Neuronal stem cell (in vitro differentiated cells): ENCODE measurements around the gene MPZL1. TPM values are rescaled to one million over a fixed set of nuclear protein-coding genes. Genes with fewer than 3 reads are reported as not detected.

Experiments
- DNase-seq: peaks from one replicate; pipeline ENCODE4 v3.0.0-alpha.2; 2013; ENCODE audit warnings: low spot score
- H2AFZ ChIP-seq: one replicate; pipeline ENCODE4 v1.6.1; 2013; ENCODE audit warnings: mild to moderate bottlenecking, low read length, inconsistent platforms
- H2AK5ac ChIP-seq: 2 replicates; pipeline ENCODE4 v1.6.1; 2013; ENCODE audit warnings: low read depth, mild to moderate bottlenecking, inconsistent platforms, low read length, moderate library complexity, mixed read lengths
- H2BK120ac ChIP-seq: 2 replicates; pipeline ENCODE4 v1.6.1; 2013; ENCODE audit warnings: low read depth, mild to moderate bottlenecking, inconsistent platforms, low read length, moderate library complexity, mixed read lengths
- H2BK12ac ChIP-seq: one replicate; pipeline ENCODE4 v1.6.1; 2013; ENCODE audit warnings: low read length, inconsistent platforms
- H2BK15ac ChIP-seq: 2 replicates; pipeline ENCODE4 v1.6.1; 2013; ENCODE audit warnings: mild to moderate bottlenecking, low read length, inconsistent platforms, mixed read lengths
- H2BK5ac ChIP-seq: one replicate; pipeline ENCODE4 v1.6.1; 2013; ENCODE audit warnings: inconsistent platforms, mild to moderate bottlenecking, low read length, moderate library complexity
- H3K14ac ChIP-seq: one replicate; pipeline ENCODE4 v1.6.1; 2013; ENCODE audit warnings: low read length, inconsistent platforms
- H3K18ac ChIP-seq: 2 replicates; pipeline ENCODE4 v1.6.1; 2013; ENCODE audit warnings: low read length, inconsistent platforms
- H3K23ac ChIP-seq: 2 replicates; pipeline ENCODE4 v1.6.1; 2013; ENCODE audit warnings: low read depth, mild to moderate bottlenecking, mixed read lengths, low read length, inconsistent platforms; ENCODE audit not compliant: poor library complexity
- H3K27ac ChIP-seq: replicated peaks from 3 replicates; pipeline ENCODE4 v1.5.1; 2013; ENCODE audit warnings: low read length, inconsistent platforms
- H3K27me3 ChIP-seq, 3 experiments: 2 replicates each; pipeline ENCODE4 v1.6.1; 2013; ENCODE audit warnings: low read length in 3 of 3, mild to moderate bottlenecking in 2 of 3, inconsistent platforms in 1 of 3, low read depth in 1 of 3, mixed read lengths in 1 of 3, moderate library complexity in 1 of 3; ENCODE audit not compliant: control insufficient read depth in 3 of 3, insufficient read depth in 3 of 3
- H3K36me3 ChIP-seq, 2 donors: replicated peaks in 1 of 2; 2 replicates each; pipeline ENCODE4 v1.6.1; 2013; ENCODE audit warnings: low read length in 2 of 2; ENCODE audit not compliant: control insufficient read depth in 2 of 2, insufficient read depth in 2 of 2
- H3K4ac ChIP-seq: 2 replicates; pipeline ENCODE4 v1.6.1; 2013; ENCODE audit warnings: inconsistent platforms, mild to moderate bottlenecking, low read length, moderate library complexity
- H3K4me1 ChIP-seq, 2 donors: 1 replicate in 1 of 2; 2 replicates in 1 of 2; pipeline ENCODE4 v1.6.1; 2013; ENCODE audit warnings: low read length in 2 of 2, low read depth in 1 of 2; ENCODE audit not compliant: control insufficient read depth in 2 of 2, insufficient read depth in 1 of 2
- H3K4me2 ChIP-seq: one replicate; pipeline ENCODE4 v1.6.1; 2013; ENCODE audit warnings: mild to moderate bottlenecking, low read length, inconsistent platforms; ENCODE audit not compliant: insufficient read depth, poor library complexity, severe bottlenecking
- H3K4me3 ChIP-seq, 2 donors: 2 replicates each; pipeline ENCODE4 v1.5.1; 2013; ENCODE audit warnings: low read length in 2 of 2, mild to moderate bottlenecking in 2 of 2, inconsistent platforms in 1 of 2, moderate library complexity in 1 of 2
- H3K79me1 ChIP-seq: one replicate; pipeline ENCODE4 v1.6.1; 2013; ENCODE audit warnings: low read depth, mild to moderate bottlenecking, inconsistent platforms, low read length, moderate library complexity
- H3K9ac ChIP-seq: one replicate; pipeline ENCODE4 v1.6.1; 2013; ENCODE audit warnings: mild to moderate bottlenecking, low read depth, low read length, inconsistent platforms; ENCODE audit not compliant: poor library complexity
- H3K9me3 ChIP-seq, 2 donors: replicated peaks in 1 of 2; 2 replicates each; pipeline versions ENCODE3 to v1.6.1; 2013; ENCODE audit warnings: low read length in 2 of 2, mild to moderate bottlenecking in 2 of 2, inconsistent platforms in 1 of 2, low read depth in 1 of 2, mixed read lengths in 1 of 2, moderate library complexity in 1 of 2; ENCODE audit not compliant: control insufficient read depth in 2 of 2, insufficient read depth in 1 of 2
- H4K8ac ChIP-seq: one replicate; pipeline ENCODE4 v1.6.1; 2013; ENCODE audit warnings: low read depth, mild to moderate bottlenecking, inconsistent platforms, low read length, moderate library complexity
- H4K91ac ChIP-seq: one replicate; pipeline ENCODE4 v1.6.1; 2013; ENCODE audit warnings: low read length, low read depth, mild to moderate bottlenecking, inconsistent platforms; ENCODE audit not compliant: poor library complexity
- WGBS, 2 donors: extraction: QIAGEN DNeasy Blood & Tissue Kit; methylation state at CpG; one replicate each; pipeline ENCODE4 v1.1.7; 2013; ENCODE audit warnings: missing lambda C conversion rate in 2 of 2, mixed read lengths in 1 of 2; ENCODE audit not compliant: insufficient read length in 2 of 2, insufficient replicate concordance in 1 of 2; ENCODE audit errors: extremely low coverage in 2 of 2; 5-methylcytosine and 5-hydroxymethylcytosine counted together
- polyA plus RNA-seq, 2 experiments: library from polyadenylated mRNA; stranded (reverse); fragments of 200-250 nt; gene quantifications; one replicate each; pipeline ENCODE4 v1.2.3, GENCODE V29; 2013

MPZL1 gene
- 78.4 TPM for polyA plus RNA-seq (2013, experiment 1 of 2)
- 81.9 TPM for polyA plus RNA-seq (2013, experiment 2 of 2)

DNA sequence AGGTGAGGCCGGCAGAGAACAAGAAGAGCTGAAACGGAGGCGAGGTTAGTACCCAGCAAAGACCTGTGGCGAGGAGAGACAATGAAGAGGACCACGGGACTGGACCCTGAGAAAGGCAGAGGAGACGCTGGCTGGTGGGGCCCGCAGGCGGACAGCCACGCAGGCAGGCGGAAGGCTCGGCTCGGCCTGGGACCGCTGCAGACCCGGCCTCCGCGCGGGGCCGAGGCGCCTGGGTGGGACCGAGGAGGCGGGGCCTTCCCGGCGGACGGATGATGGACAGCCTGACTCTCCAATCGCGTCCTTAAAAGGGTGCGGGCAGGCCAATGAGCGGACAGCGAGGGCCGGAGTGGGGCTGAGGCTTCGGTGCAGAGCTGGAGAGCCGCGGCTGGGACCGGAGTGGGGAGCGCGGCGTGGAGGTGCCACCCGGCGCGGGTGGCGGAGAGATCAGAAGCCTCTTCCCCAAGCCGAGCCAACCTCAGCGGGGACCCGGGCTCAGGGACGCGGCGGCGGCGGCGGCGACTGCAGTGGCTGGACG is at the start of gene MPZL1:
Gene MPZL1, plus strand, starts transcription at position 366 of the 535 bp plus-strand sequence. CDS start 170 bp downstream, outside the sequence.
- peaks cover 3% of the 10 kb centered on the region for H3K79me1 ChIP-seq
- H2AFZ ChIP-seq = peak within 1 kb of the TSS; percentile 97
- no peak within 1 kb of the TSS for H2BK12ac ChIP-seq
- WGBS, 2 donors = no CpG with 5 or more reads among the region's 52 CpGs
- H3K4me3 ChIP-seq = peak within 1 kb of the TSS; percentile 82 to 95
- H4K91ac ChIP-seq = peak within 1 kb of the TSS; percentile 28
- peaks cover 0 to 8% of the 10 kb centered on the region in 2 donors for H3K36me3 ChIP-seq
- no peaks in the 10 kb centered on the region for H3K27me3 ChIP-seq
- H3K18ac ChIP-seq = peak within 1 kb of the TSS; percentile 99
- H3K23ac ChIP-seq = peak within 1 kb of the TSS; percentile 92
- H3K4me2 ChIP-seq = peak within 1 kb of the TSS; percentile 54
- peak within 1 kb of the TSS; percentile 43 for H3K27ac ChIP-seq
- peak within 1 kb of the TSS; percentile 75 for H2BK120ac ChIP-seq
- H4K8ac ChIP-seq = no peak within 1 kb of the TSS
- H2BK15ac ChIP-seq = peak within 1 kb of the TSS; percentile 15
- H2BK5ac ChIP-seq = peak within 1 kb of the TSS; percentile 72
- H3K9me3 ChIP-seq = no peaks in the 10 kb centered on the region
- peak within 1 kb of the TSS; percentile 93 for H3K9ac ChIP-seq
- peak within 1 kb of the TSS; percentile 95 for H3K14ac ChIP-seq
- H2AK5ac ChIP-seq = peak within 1 kb of the TSS; percentile 48
- H3K4me1 ChIP-seq = peaks cover 0 to 6% of the 10 kb centered on the region in 2 donors
- DNase-seq = peak; percentile 93
- no peak within 1 kb of the TSS for H3K4ac ChIP-seq

- no peak overlapping the region for H3K4me3 ChIP-seq
- H4K8ac ChIP-seq = no peak overlapping the region
- no peak overlapping the region for H3K27ac ChIP-seq
- no peak overlapping the region for H3K4me2 ChIP-seq
- no peak overlapping the region for H2BK12ac ChIP-seq
- H2AFZ ChIP-seq = no peak overlapping the region
- WGBS, 2 donors = no CpG with 5 or more reads among the region's 4 CpGs
- H4K91ac ChIP-seq = no peak overlapping the region
- H2BK120ac ChIP-seq = no peak overlapping the region
- no peak overlapping the region for H2AK5ac ChIP-seq
- H3K36me3 ChIP-seq = no peaks in the 10 kb centered on the region
- H3K23ac ChIP-seq = no peak overlapping the region
- no peak overlapping the region for H3K14ac ChIP-seq
- H3K4ac ChIP-seq = no peak overlapping the region
- no peak overlapping the region for H2BK5ac ChIP-seq
- H3K27me3 ChIP-seq = peaks cover 0 to 2% (median 0%) of the 10 kb centered on the region in 3 experiments
- peaks cover 0 to 5% of the 10 kb centered on the region in 2 donors for H3K4me1 ChIP-seq
- H2BK15ac ChIP-seq = no peak overlapping the region
- no peaks in the 10 kb centered on the region for H3K79me1 ChIP-seq
- no peaks in the 10 kb centered on the region for H3K9me3 ChIP-seq
- H3K18ac ChIP-seq = no peak overlapping the region
- H3K9ac ChIP-seq = no peak overlapping the region
- DNase-seq = no peak
Measured at GRCh38 chr1:167672831-167673230, 49.0 kb upstream of the MPZL1 start.

- DNase-seq = no peak
- H4K91ac ChIP-seq = no peak overlapping the region
- peaks cover 0 to 2% (median 0%) of the 10 kb centered on the region in 3 experiments for H3K27me3 ChIP-seq
- H4K8ac ChIP-seq = no peak overlapping the region
- H3K79me1 ChIP-seq = no peaks in the 10 kb centered on the region
- H3K23ac ChIP-seq = no peak overlapping the region
- no peak overlapping the region for H3K14ac ChIP-seq
- no peak overlapping the region for H2AK5ac ChIP-seq
- H2AFZ ChIP-seq = no peak overlapping the region
- no peak overlapping the region for H3K27ac ChIP-seq
- WGBS, 2 donors = no CpG with 5 or more reads among the region's 4 CpGs
- H2BK5ac ChIP-seq = no peak overlapping the region
- no peaks in the 10 kb centered on the region for H3K36me3 ChIP-seq
- no peak overlapping the region for H3K18ac ChIP-seq
- no peak overlapping the region for H3K9ac ChIP-seq
- H3K4me3 ChIP-seq = no peak overlapping the region
- no peaks in the 10 kb centered on the region for H3K9me3 ChIP-seq
- no peak overlapping the region for H2BK15ac ChIP-seq
- no peak overlapping the region for H3K4ac ChIP-seq
- H3K4me2 ChIP-seq = no peak overlapping the region
- no peak overlapping the region for H2BK12ac ChIP-seq
- H3K4me1 ChIP-seq = peaks cover 0 to 5% of the 10 kb centered on the region in 2 donors
- no peak overlapping the region for H2BK120ac ChIP-seq
Measured at GRCh38 chr1:167673265-167673664, 48.5 kb upstream of the MPZL1 start.

DNA sequence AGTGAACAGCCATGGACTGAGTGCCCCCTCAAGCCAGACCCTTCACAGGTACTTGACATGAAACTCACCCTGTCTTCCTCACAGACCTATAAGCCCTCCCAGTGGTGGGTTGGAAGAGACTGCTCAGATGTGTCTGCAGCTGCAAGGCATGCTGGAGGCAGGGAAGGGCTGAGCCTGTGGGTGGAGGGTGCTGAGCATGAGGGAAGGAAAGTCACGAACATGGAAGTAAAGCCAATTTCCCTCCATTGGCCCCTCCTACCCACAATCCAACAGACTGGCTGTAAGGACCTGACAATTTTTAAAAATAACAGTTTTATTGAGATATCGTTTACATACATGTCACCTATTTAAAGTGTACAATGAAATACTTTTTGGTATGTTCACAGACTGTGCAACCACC is 47.6 kb upstream of the MPZL1 start:
- no peak overlapping the region for H2BK120ac ChIP-seq
- H3K18ac ChIP-seq = no peak overlapping the region
- H3K4me1 ChIP-seq = peaks cover 0 to 7% of the 10 kb centered on the region in 2 donors
- no peaks in the 10 kb centered on the region for H3K36me3 ChIP-seq
- no peak overlapping the region for H2AFZ ChIP-seq
- no peak for DNase-seq
- no peak overlapping the region for H3K14ac ChIP-seq
- H2AK5ac ChIP-seq = no peak overlapping the region
- no peak overlapping the region for H2BK5ac ChIP-seq
- H4K91ac ChIP-seq = no peak overlapping the region
- H3K9ac ChIP-seq = no peak overlapping the region
- peaks cover 0 to 6% (median 0%) of the 10 kb centered on the region in 3 experiments for H3K27me3 ChIP-seq
- WGBS, 2 donors = no CpG with 5 or more reads among the region's 2 CpGs
- H3K4ac ChIP-seq = no peak overlapping the region
- no peaks in the 10 kb centered on the region for H3K9me3 ChIP-seq
- H2BK12ac ChIP-seq = peak overlapping the region; percentile 16
- H4K8ac ChIP-seq = no peak overlapping the region
- H3K27ac ChIP-seq = no peak overlapping the region
- H3K23ac ChIP-seq = no peak overlapping the region
- no peak overlapping the region for H3K4me2 ChIP-seq
- no peak overlapping the region for H2BK15ac ChIP-seq
- no peaks in the 10 kb centered on the region for H3K79me1 ChIP-seq
- H3K4me3 ChIP-seq = no peak overlapping the region
